Skeletal muscle tissue (tissue), 4 donors: Measurements from ENCODE around the gene CNNM2. TPM values are rescaled to one million over a fixed set of nuclear protein-coding genes. Genes with fewer than 3 reads are reported as not detected.

Source experiments
- H3K27ac ChIP-seq: one replicate; pipeline ENCODE4 v1.7.0; 2013; ENCODE audit warnings: mild to moderate bottlenecking, low read depth, low read length, inconsistent platforms
- H3K27me3 ChIP-seq, 3 donors: one replicate each; pipeline ENCODE4 v1.7.0; 2013; ENCODE audit warnings: low read length in 3 of 3; ENCODE audit not compliant: control insufficient read depth in 3 of 3, insufficient read depth in 3 of 3
- H3K36me3 ChIP-seq, 3 donors: one replicate each; pipeline ENCODE4 v1.7.0; 2013; ENCODE audit warnings: low read length in 3 of 3; ENCODE audit not compliant: control insufficient read depth in 3 of 3, insufficient read depth in 3 of 3
- H3K4me1 ChIP-seq, 3 donors: one replicate each; pipeline ENCODE4 v1.7.0; 2013; ENCODE audit warnings: low read length in 3 of 3, mild to moderate bottlenecking in 3 of 3; ENCODE audit not compliant: control insufficient read depth in 3 of 3, insufficient read depth in 3 of 3
- H3K4me3 ChIP-seq, 3 donors: one replicate each; pipeline ENCODE4 v1.7.0; 2013; ENCODE audit warnings: low read length in 3 of 3
- H3K9ac ChIP-seq, 3 donors: one replicate each; pipeline ENCODE4 v1.7.0; 2013; ENCODE audit warnings: low read length in 3 of 3, mild to moderate bottlenecking in 3 of 3, moderate library complexity in 2 of 3, low read depth in 1 of 3
- H3K9me3 ChIP-seq, 3 donors: one replicate each; pipeline ENCODE4 v1.7.0; 2013; ENCODE audit warnings: low read length in 3 of 3; ENCODE audit not compliant: control insufficient read depth in 3 of 3
- total RNA-seq: library from RNA; depleted of rRNA; stranded (reverse); fragments of >200 nt; gene quantifications from one replicate; pipeline ENCODE4 v1.2.3, GENCODE V29; 2014
- donor health status: Osteomylitis.

Gene CNNM2
- total RNA-seq, 1 donor from 2014 or later, result 2.1 TPM

GRCh38 chr10:103013416-103013815 is 95.3 kb downstream of the CNNM2 start:
- no peaks in the 10 kb centered on the region for H3K36me3 ChIP-seq
- no peaks in the 10 kb centered on the region for H3K9me3 ChIP-seq
- no peak overlapping the region for H3K9ac ChIP-seq
- peaks cover 0 to 3% (median 0%) of the 10 kb centered on the region in 3 donors for H3K4me1 ChIP-seq
- no peak overlapping the region for H3K4me3 ChIP-seq
- H3K27ac ChIP-seq, result no peak overlapping the region
- no peaks in the 10 kb centered on the region for H3K27me3 ChIP-seq

GRCh38 chr10:103019425-103019824 is 101.3 kb downstream of the CNNM2 start:
- Histone ChIP-seq H3K4me1 (peaks cover 0 to 3% (median 0%) of the 10 kb centered on the region in 3 donors), H3K27ac (no peak overlapping the region), H3K4me3 (no peak overlapping the region), H3K36me3 (no peaks in the 10 kb centered on the region), H3K9ac (no peak overlapping the region), H3K9me3 (no peaks in the 10 kb centered on the region), H3K27me3 (no peaks in the 10 kb centered on the region)

GRCh38 chr10:103021150-103021899 is 103.2 kb downstream of the CNNM2 start:
- peaks cover 0 to 2% (median 0%) of the 10 kb centered on the region in 3 donors for H3K4me1 ChIP-seq
- H3K9me3 ChIP-seq, result no peaks in the 10 kb centered on the region
- no peak overlapping the region for H3K27ac ChIP-seq
- H3K9ac ChIP-seq, result no peak overlapping the region
- no peaks in the 10 kb centered on the region for H3K27me3 ChIP-seq
- no peaks in the 10 kb centered on the region for H3K36me3 ChIP-seq
- H3K4me3 ChIP-seq, result no peak overlapping the region

GRCh38 chr10:103021900-103022293 is 103.8 kb downstream of the CNNM2 start:
- Histone ChIP-seq H3K36me3 (no peaks in the 10 kb centered on the region), H3K27me3 (no peaks in the 10 kb centered on the region), H3K4me3 (no peak overlapping the region), H3K4me1 (no peaks in the 10 kb centered on the region), H3K9ac (no peak overlapping the region), H3K27ac (no peak overlapping the region), H3K9me3 (no peaks in the 10 kb centered on the region)

GRCh38 chr10:103025696-103026095 is 107.6 kb downstream of the CNNM2 start:
- no peaks in the 10 kb centered on the region for H3K36me3 ChIP-seq

GRCh38 chr10:103038570-103038969 is 120.5 kb downstream of the CNNM2 start:
- Histone ChIP-seq H3K36me3 (no peaks in the 10 kb centered on the region), H3K4me1 (peaks cover 0 to 5% (median 0%) of the 10 kb centered on the region in 3 donors), H3K4me3 (no peak overlapping the region), H3K27me3 (no peaks in the 10 kb centered on the region), H3K27ac (no peak overlapping the region), H3K9ac (no peak overlapping the region), H3K9me3 (no peaks in the 10 kb centered on the region)

More at GRCh38 chr10:103025696-103026095, 107.6 kb downstream of the CNNM2 start:
- no peaks in the 10 kb centered on the region for H3K27me3 ChIP-seq
- H3K9ac ChIP-seq, result no peak overlapping the region
- no peaks in the 10 kb centered on the region for H3K9me3 ChIP-seq
- no peak overlapping the region for H3K27ac ChIP-seq
- H3K4me3 ChIP-seq, result no peak overlapping the region
- H3K4me1 ChIP-seq, result no peaks in the 10 kb centered on the region

GRCh38 chr10:103040418-103040817 is 122.3 kb downstream of the CNNM2 start:
- H3K4me1 ChIP-seq, result peaks cover 0 to 5% (median 4%) of the 10 kb centered on the region in 3 donors
- no peak overlapping the region for H3K27ac ChIP-seq
- no peak overlapping the region for H3K9ac ChIP-seq
- no peaks in the 10 kb centered on the region for H3K27me3 ChIP-seq
- H3K4me3 ChIP-seq, result no peak overlapping the region
- no peaks in the 10 kb centered on the region for H3K36me3 ChIP-seq
- H3K9me3 ChIP-seq, result no peaks in the 10 kb centered on the region

- Histone ChIP-seq H3K27ac (no peak overlapping the region), H3K36me3 (no peaks in the 10 kb centered on the region), H3K9me3 (no peaks in the 10 kb centered on the region), H3K4me1 (peaks cover 0 to 5% (median 4%) of the 10 kb centered on the region in 3 donors), H3K9ac (no peak overlapping the region), H3K4me3 (no peak overlapping the region), H3K27me3 (no peaks in the 10 kb centered on the region)
Observed at GRCh38 chr10:103041391-103041790, 123.3 kb downstream of the CNNM2 start.

- Histone ChIP-seq H3K4me3 (no peak overlapping the region), H3K9me3 (no peaks in the 10 kb centered on the region), H3K9ac (no peak overlapping the region), H3K27me3 (no peaks in the 10 kb centered on the region), H3K4me1 (peaks cover 0 to 5% (median 4%) of the 10 kb centered on the region in 3 donors), H3K27ac (no peak overlapping the region), H3K36me3 (no peaks in the 10 kb centered on the region)
Observed at GRCh38 chr10:103042129-103042528, 124.0 kb downstream of the CNNM2 start.

- no peak overlapping the region for H3K9ac ChIP-seq
- H3K27ac ChIP-seq, result no peak overlapping the region
- H3K36me3 ChIP-seq, result no peaks in the 10 kb centered on the region
- H3K27me3 ChIP-seq, result no peaks in the 10 kb centered on the region
- H3K9me3 ChIP-seq, result no peaks in the 10 kb centered on the region
- peaks cover 0 to 5% (median 4%) of the 10 kb centered on the region in 3 donors for H3K4me1 ChIP-seq
- no peak overlapping the region for H3K4me3 ChIP-seq
Observed at GRCh38 chr10:103042908-103043307, 124.8 kb downstream of the CNNM2 start.
